Kidney epithelial cell (primary cell): Measurements from ENCODE around the gene MGAT1. TPM values are rescaled to one million over a fixed set of nuclear protein-coding genes. Genes with fewer than 3 reads are reported as not detected.

ENCODE experiments used
- DNase-seq: peaks from one replicate; pipeline ENCODE4 v3.0.0-alpha.2; 2010; ENCODE audit warnings: low read depth
- H3K27me3 ChIP-seq: 2 replicates; pipeline ENCODE4 v1.6.0; 2011; ENCODE audit warnings: low read length; ENCODE audit not compliant: control insufficient read depth, insufficient read depth
- H3K36me3 ChIP-seq: 2 replicates; pipeline ENCODE4 v1.5.1; 2011; ENCODE audit warnings: low read length; ENCODE audit not compliant: control insufficient read depth, insufficient read depth
- H3K4me3 ChIP-seq: 2 replicates; pipeline ENCODE4 v1.5.1; 2011; ENCODE audit warnings: low read depth, mild to moderate bottlenecking, control low read depth, low read length
- total RNA-seq: library from RNA; depleted of rRNA; stranded (reverse); fragments of >200 nt; gene quantifications from 2 replicates; pipeline ENCODE4 v1.2.3, GENCODE V29; 2015
- TF ChIP-seq, protein P1 (sequence below): IDR thresholded peaks from 2 replicates; pipeline ENCODE4 v1.5.1; 2011; ENCODE audit warnings: mild to moderate bottlenecking, moderate library complexity, low read length, control low read depth, inconsistent platforms; ENCODE audit not compliant: insufficient read depth, poor library complexity, severe bottlenecking

Gene MGAT1
- total RNA-seq, 1 donor from 2014 or later, result 95.4 TPM

DNA sequence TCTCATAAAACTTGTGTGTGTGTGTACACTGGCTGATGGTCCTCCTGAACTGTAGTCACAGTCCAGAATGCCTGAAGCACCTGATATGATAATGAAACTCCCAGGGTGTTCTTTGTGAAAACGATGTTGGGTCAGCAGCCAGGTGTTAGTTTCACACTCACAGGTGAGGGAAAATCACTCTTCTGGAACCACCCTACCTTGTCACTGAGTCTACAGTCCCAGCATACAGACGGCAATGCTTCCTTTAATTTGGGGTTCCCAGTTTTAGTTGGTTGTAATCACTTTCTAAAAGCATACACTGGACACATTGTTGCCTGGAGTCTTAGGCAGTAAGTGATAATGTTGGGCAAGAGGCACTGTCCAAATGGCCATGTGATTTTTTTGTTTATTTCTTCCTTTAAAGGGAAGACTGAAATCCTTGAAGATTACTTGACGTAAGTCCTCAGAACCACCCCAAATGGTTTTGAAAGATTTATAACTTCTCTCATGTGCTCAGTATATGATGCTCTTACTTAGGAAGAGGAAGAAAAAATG, 18.2 kb upstream of the MGAT1 start:
- DNase-seq, result no peak

DNA sequence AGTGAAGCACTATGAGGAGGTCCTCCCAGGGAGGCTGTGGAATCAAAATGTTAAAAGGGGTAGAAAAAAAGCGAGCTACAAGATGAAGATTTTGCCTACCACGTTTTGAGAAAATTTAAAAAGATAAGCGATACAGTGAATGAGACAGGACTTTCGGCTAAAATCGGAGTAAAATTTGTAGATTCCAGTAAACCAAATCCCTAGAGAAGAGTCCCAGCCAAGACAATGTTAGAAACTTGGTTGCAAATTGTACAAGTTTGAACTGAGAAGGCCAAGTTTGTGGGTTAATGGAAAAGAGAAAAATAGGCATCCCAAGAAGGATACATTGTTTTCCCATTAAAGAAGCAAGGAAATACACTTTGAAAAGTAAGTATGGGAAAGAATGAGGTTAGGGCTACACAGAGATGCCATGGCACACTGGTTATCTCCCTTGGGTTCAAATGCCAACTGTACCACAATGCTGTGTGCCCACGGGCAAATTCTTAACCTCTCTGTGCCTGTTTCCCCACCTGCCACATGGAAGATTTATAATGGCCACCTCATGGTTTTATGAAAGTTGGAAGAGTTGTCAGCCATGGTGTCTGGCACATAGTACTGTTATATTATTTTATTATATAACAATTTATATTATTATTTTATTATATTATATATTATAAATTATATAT, 16.2 kb upstream of the MGAT1 start:
- no peak overlapping the region for H3K4me3 ChIP-seq
- no peaks in the 10 kb centered on the region for H3K36me3 ChIP-seq
- H3K27me3 ChIP-seq, result no peaks in the 10 kb centered on the region
- TF ChIP-seq, protein P1, sequence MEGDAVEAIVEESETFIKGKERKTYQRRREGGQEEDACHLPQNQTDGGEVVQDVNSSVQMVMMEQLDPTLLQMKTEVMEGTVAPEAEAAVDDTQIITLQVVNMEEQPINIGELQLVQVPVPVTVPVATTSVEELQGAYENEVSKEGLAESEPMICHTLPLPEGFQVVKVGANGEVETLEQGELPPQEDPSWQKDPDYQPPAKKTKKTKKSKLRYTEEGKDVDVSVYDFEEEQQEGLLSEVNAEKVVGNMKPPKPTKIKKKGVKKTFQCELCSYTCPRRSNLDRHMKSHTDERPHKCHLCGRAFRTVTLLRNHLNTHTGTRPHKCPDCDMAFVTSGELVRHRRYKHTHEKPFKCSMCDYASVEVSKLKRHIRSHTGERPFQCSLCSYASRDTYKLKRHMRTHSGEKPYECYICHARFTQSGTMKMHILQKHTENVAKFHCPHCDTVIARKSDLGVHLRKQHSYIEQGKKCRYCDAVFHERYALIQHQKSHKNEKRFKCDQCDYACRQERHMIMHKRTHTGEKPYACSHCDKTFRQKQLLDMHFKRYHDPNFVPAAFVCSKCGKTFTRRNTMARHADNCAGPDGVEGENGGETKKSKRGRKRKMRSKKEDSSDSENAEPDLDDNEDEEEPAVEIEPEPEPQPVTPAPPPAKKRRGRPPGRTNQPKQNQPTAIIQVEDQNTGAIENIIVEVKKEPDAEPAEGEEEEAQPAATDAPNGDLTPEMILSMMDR, result no peak
- no peak for DNase-seq

More for the DNA sequence above, 18.2 kb upstream of the MGAT1 start:
- TF ChIP-seq, protein P1, result no peak
- no peak overlapping the region for H3K4me3 ChIP-seq
- no peaks in the 10 kb centered on the region for H3K36me3 ChIP-seq
- no peaks in the 10 kb centered on the region for H3K27me3 ChIP-seq

DNA sequence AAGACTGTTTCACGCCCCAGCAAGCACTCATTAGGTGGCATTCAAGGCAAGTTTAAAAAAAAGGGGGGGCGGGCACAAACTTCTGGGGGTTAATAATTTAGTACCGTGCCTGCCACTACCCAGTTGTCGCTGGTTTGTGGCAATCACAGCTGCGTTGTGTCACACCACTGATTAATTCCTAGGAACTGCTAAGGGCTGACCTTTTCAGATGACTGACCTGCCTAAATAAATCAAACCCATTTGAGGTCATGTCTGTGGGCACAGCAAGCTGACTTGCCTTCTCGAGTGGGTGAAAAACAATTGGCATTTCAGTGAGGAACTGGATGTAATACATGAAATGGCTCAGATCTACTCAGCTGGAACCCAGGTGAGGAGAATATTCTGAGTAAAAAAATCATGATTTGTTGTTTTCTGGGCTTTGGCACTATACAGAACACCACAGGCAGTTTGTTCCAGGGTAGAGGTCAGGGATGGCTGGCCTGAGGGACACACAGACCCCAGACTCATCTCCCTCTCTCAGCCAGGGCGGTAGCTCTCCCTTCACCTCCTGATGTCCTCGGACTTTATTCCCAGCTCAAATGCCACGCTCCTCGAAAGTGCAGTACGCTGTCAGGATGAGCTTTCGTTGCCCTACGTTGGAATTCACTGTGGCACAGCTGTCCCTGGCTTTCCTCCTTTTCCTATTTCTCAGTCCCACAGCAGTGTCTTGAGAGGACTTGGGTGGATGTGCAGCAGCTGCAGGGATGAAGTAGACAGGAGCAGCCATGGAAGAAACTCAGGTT, 15.5 kb upstream of the MGAT1 start:
- TF ChIP-seq, protein P1, result no peak
- Histone ChIP-seq H3K36me3 (no peaks in the 10 kb centered on the region), H3K4me3 (no peak overlapping the region), H3K27me3 (no peaks in the 10 kb centered on the region)
- DNase-seq, result no peak

DNA sequence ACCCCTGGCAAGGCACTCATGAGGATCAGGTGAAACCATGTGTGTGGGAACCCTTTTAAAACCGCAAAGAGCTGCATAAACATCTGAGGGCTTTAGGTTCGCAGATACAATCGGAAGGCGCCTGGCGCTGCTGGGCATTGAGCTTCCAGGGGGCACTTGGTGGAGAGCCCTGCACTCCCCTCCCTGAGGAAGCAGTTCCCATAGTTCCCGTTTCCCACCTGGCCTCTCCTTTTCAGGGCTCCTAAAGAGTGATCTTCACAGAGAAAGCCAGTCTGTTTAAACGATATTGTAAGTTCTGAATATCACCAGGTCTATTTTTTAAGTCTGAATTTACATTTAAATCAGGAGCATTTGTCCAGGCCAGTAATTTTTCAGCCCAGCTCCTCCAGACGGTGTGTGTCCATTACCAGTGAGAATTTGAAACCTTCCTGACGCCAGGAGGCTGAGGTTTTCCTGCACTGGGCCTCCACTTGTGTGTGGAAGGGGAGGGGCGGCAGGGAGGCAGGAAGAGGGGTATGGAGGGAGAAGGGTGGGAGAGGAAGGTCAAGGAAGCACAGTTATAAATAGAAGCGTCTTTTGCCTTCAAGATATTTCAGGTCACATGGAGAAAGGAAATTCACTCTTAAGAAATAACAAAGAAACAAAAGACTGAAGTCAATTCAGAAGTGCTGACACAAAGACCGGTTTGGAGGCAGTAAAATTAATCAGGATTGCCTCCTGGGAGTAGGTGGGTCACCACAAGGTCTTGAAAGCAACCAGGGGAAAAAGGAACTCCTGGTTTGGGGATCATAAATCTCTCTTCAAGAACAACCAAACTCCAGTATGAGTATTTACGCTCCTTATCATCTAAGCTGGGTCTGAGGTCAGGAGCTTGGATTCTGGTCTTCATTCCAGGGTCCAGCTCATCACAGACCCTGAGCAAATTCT, 14.3 kb upstream of the MGAT1 start:
- Histone ChIP-seq H3K27me3 (no peaks in the 10 kb centered on the region), H3K4me3 (no peak overlapping the region), H3K36me3 (no peaks in the 10 kb centered on the region)
- TF ChIP-seq, protein P1, result no peak
- no peak for DNase-seq

DNA sequence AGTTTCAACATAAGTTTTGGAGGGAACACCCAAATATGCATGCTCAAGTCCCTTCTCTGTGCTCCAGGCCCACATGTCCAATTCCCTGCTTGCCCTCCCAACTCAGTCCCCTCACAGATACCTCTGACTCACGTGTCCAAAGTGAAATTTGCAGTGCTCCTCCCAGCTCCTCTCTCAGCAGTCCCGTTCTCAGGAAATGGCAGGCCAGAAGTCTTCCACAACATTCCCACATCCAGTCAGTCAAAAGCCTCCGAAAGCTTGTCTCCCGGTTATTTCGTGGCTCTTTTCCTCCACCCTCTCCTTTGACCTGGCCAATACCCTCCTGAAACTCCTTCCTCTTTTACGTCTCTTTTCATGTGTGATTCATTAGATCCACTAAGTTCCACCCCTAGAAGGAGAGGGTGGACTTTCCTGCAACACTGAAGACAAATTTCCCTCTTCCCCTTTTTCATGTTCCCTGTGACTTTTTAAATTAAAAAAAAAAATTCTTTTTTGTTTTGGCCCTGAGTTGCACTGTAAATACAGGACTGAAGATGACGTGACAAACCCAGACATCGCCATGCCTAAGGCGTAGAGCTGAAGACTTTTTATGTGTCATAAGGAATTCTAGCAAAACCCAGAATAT, 12.8 kb upstream of the MGAT1 start:
- H3K27me3 ChIP-seq, result no peaks in the 10 kb centered on the region
- no peak overlapping the region for H3K4me3 ChIP-seq
- TF ChIP-seq, protein P1, result no peak
- H3K36me3 ChIP-seq, result no peaks in the 10 kb centered on the region
- DNase-seq, result no peak
